Stimulated activated CD4-positive, alpha-beta T cell treated with anti-CD3 and anti-CD28 coated beads, Interleukin-1b, Interleukin-23, amount 100 ng/mL, for 48 hours (primary cell): ENCODE data around the gene DGKE.

Source experiments
- DNase-seq: peaks from one replicate; pipeline ENCODE4 v3.0.0-alpha.2; 2020

The DGKE gene

DNA sequence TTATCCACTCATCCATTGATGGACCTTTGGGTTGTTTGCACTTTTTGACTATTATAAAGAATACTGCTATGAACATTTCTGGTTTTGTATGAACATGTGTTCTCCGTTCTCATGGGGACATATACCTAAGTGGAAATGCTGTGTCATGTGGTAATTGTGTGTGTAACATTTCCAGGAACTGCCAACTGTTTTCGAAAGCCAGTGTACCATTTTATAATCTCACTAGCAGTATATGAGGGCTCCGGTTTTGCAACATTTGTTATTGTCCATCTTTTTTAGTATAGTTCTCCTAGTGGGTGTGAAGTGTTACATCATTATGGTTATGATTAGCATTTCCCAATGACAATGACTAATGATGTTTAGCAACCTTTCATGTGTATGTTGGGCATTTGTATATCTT is 85.0 kb downstream of the DGKE start:
- DNase-seq: no peak
